SHP77 (cell line): ENCODE data around the gene TSC2.

Source experiments
- DNase-seq, 2 experiments: peaks; one replicate each; lab custom pipeline; 2025; lab: John Stamatoyannopoulos, UW

TSC2 gene

GRCh38 chr16:2043667-2044451 is 3.9 kb upstream of the TSC2 start:
- DNase-seq, result peak; percentile 81 to 85

- no peak for DNase-seq
Observed at GRCh38 chr16:2044541-2044940, 3.2 kb upstream of the TSC2 start.

- DNase-seq, result no peak
Observed at GRCh38 chr16:2045965-2046892, 1.6 kb upstream of the TSC2 start.

- DNase-seq, result peak in 1 of 2 experiments; percentile 51
Observed at GRCh38 chr16:2046893-2047329, 874 bp upstream of the TSC2 start.

GRCh38 chr16:2048116-2048543 is 345 bp downstream of the TSC2 start:
- no peak for DNase-seq

GRCh38 chr16:2053211-2053610 is 5.4 kb downstream of the TSC2 start:
- no peak for DNase-seq

GRCh38 chr16:2053897-2054296 is 6.1 kb downstream of the TSC2 start:
- no peak for DNase-seq

- no peak for DNase-seq
Observed at GRCh38 chr16:2054543-2055245, 6.9 kb downstream of the TSC2 start.

- DNase-seq, result no peak
Observed at GRCh38 chr16:2056077-2056476, 8.3 kb downstream of the TSC2 start.

- no peak for DNase-seq
Observed at GRCh38 chr16:2056681-2057407, 9.1 kb downstream of the TSC2 start.

- no peak for DNase-seq
Observed at GRCh38 chr16:2057438-2057837, 9.7 kb downstream of the TSC2 start.

- DNase-seq, result no peak
Observed at GRCh38 chr16:2058420-2058819, 10.6 kb downstream of the TSC2 start.

- DNase-seq, result no peak
Observed at GRCh38 chr16:2058872-2059271, 11.1 kb downstream of the TSC2 start.

- DNase-seq, result no peak
Observed at GRCh38 chr16:2060346-2060745, 12.6 kb downstream of the TSC2 start.

GRCh38 chr16:2061023-2061422 is 13.2 kb downstream of the TSC2 start:
- DNase-seq, result no peak

GRCh38 chr16:2061526-2061925 is 13.7 kb downstream of the TSC2 start:
- DNase-seq, result no peak

GRCh38 chr16:2062801-2063200 is 15.0 kb downstream of the TSC2 start:
- no peak for DNase-seq

- DNase-seq, result no peak
Observed at GRCh38 chr16:2063861-2064260, 16.1 kb downstream of the TSC2 start.

GRCh38 chr16:2064368-2064945 is 16.7 kb downstream of the TSC2 start:
- DNase-seq, result no peak

GRCh38 chr16:2066139-2066538 is 18.4 kb downstream of the TSC2 start:
- no peak for DNase-seq
